Stimulated activated CD4-positive, alpha-beta T cell treated with anti-CD3 and anti-CD28 coated beads, TNF-alpha, amount 100 ng/mL, for 4 hours (primary cell): ENCODE measurements around the gene CRHR2.
"Not testable (repeated sequence)": the region's sequence is repeated elsewhere in the genome, so short reads cannot be mapped to it uniquely, and the experiment has no call there.

Experiments used
- DNase-seq, 3 experiments: peaks; one replicate each; pipeline ENCODE4 v3.0.0-alpha.2; 2020; ENCODE audit warnings: low read depth in 3 of 3

The CRHR2 gene

GRCh38 chr7:30682212-30683083 lies at the start of gene CRHR2:
Gene CRHR2, minus strand, starts transcription at chr7:30682456. Its CDS starts 176 bp downstream, at chr7:30682280.
- DNase-seq, result peak in 1 of 3 experiments; percentile 15

GRCh38 chr7:30731581-30731980 lies 49.3 kb upstream of the CRHR2 start:
- DNase-seq, result no peak

- no peak for DNase-seq
Observed at GRCh38 chr7:30730996-30731395, 48.7 kb upstream of the CRHR2 start.

DNA sequence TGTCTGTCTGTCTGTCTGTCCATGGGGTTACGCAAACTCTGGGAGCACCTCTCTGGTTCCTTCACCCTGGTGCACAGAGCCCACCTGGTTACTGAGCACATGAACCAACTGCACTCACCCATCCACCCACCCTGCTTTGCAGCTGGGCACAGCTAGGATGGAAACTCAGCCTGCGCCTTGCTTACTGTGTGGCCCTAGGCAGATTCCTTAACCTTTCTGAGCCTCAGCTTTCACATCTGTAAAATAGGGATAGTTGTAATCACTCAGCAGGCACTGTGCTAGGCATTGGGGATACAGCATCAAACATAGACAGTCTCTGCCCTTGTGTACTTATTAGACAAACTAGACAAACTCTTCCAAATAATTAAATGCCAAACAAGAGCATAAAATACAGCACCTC lies 47.8 kb upstream of the CRHR2 start:
- no peak for DNase-seq

DNA sequence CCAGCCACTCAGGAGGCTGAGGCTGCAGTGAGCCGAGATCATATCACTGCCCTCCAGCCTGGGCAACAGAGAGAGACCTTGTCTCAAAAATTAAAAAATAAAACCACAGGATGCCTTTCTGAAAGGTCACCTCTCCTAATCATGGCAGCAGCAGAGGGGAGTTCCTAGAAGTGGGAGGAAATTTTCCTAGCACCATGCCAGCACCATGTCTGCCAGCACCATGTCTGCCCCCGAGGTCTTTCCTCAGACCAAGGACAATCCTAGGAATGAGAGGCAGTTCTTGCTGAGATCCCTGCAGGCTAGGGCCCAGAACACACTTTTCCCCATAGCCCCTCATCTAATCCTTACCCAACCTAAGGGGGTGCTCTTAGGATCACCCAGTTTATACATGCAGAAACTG lies 47.4 kb upstream of the CRHR2 start:
- DNase-seq, result no peak

DNA sequence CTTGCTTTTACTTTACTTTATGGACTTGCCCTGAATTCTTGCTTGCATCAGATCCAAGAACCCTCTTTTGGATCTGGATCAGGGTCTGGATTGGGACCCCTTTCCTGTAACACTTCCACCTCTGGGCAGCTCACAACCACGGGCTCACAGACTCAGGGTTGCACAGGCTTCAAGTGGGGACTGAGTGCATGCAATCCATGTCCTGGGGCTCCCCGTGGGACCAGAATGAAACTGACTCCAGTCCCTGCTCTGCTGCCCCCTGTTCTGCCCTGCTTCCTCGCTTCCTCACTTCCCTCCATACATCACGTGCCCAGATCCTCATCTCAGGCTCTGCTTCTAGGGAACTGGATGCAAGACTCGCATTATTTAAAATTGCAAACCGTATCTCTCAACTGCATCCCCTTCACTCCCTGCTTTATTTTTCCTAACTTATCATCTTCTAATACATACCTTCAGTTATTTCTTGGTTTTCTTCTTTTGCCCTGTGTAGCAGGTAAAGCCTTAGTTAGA lies 46.4 kb upstream of the CRHR2 start:
- DNase-seq, result no peak

DNA sequence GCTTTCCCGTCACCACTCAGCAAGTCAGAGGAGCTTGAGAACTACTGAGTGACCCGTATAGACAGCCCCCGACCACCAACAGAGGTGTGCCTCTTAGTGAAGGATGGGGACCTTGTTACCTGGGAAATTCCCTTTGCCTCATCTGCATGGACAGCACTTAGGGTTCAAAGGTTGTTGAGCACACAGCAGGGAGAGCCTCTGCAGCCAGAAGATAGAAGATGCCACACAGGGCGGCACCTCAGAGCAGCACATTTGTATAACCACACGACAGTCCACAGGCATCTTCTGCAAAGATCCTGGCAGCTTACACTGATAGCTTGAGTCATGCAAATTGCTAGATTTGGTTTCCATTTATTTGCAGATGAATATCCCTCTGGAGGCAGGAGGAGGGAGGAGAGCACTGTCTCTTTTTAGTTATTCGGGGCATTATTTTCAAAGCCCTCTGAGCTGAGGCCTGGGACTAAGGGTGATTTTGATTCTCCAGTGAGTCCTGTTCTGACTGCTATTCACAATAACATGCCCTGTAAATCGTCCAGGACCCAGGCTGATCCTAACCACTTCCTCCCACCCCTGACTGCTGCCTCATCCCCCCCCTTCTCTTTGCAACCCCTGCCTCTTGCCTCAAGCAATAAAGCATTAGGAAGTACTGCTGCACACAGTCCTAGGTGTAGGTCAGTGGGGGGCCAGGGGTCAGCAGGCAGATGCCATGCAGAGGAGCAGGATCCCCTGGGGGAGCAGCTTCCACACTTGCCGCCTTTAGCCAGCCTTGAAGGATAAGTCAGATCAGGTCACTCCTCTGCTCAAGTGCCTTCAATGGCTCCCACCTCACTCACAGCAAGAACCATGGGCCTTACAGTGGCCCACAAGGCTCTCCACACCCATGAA lies 45.0 kb upstream of the CRHR2 start:
- peak in 1 of 3 experiments; percentile 13 for DNase-seq

GRCh38 chr7:30726296-30727006 lies 44.2 kb upstream of the CRHR2 start:
- DNase-seq, result no peak

GRCh38 chr7:30723776-30724175 lies 41.5 kb upstream of the CRHR2 start:
- DNase-seq, result no peak

DNA sequence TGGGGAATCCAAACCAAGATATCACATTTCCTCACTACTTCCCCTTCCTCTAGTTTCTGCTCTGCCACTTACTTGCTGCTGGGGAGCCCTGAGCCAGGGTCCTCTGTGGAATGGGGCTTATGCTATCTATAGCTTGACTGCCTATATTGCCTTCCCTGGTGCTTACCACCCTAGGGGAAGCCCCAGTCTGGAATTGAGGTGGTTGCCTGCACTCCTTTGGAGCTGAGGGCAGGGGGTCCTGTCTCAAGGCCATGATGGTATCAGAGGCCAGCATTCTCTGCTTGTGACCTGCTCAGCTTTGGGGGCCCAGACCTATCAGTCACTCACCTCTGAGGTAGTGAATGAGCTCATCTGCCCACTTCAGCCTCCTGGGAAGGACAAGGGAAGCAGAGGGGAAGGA lies 40.4 kb upstream of the CRHR2 start:
- DNase-seq, result no peak

GRCh38 chr7:30722187-30722586 lies 39.9 kb upstream of the CRHR2 start:
- no peak for DNase-seq

GRCh38 chr7:30721211-30721610 lies 39.0 kb upstream of the CRHR2 start:
- no peak for DNase-seq

GRCh38 chr7:30719434-30719833 lies 37.2 kb upstream of the CRHR2 start:
- DNase-seq, result not testable (repeated sequence)

- no peak for DNase-seq
Observed at GRCh38 chr7:30717181-30717580, 34.9 kb upstream of the CRHR2 start.

DNA sequence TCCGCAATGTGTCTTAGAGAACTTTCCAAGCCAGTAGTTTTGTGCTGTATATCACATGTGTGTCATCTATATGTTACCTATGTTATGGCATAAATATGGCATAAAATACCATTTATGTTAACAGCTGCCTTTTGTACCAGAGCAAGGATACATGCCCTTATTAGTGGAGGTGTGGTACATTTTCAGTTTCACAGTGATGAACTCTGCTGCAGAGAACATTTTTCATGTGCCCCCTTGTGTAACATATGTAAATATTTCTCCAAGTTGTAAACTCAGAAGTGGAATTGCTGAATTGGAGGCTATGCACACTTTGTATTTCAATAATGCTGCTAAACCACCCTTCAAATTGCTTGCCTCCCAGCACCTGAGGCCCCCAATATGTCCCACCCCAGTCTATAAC lies 31.9 kb upstream of the CRHR2 start:
- DNase-seq, result no peak

GRCh38 chr7:30713392-30713791 lies 31.1 kb upstream of the CRHR2 start:
- no peak for DNase-seq

GRCh38 chr7:30710669-30711068 lies 28.4 kb upstream of the CRHR2 start:
- no peak for DNase-seq

- no peak for DNase-seq
Observed at GRCh38 chr7:30709549-30709948, 27.3 kb upstream of the CRHR2 start.

DNA sequence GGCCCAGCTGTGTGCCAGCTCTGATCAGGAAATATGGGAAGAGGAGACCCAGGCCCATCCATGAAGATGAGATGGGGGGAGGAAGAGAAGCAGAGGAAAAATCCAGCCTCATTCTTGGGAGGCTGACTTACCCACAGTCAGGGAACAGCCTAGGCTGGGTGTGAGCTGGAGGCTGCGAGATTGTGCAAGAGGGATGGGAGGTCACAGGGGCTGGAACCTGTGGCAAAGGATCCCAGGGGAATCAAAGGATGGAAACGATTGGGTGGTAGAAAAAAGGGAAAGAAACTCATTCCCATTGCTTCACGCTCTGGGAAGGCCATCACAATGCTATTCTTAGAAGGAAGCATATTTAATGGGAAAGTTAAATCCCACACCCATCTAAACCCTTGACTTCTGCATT lies 26.7 kb upstream of the CRHR2 start:
- DNase-seq, result no peak

GRCh38 chr7:30708412-30708811 lies 26.2 kb upstream of the CRHR2 start:
- no peak for DNase-seq

DNA sequence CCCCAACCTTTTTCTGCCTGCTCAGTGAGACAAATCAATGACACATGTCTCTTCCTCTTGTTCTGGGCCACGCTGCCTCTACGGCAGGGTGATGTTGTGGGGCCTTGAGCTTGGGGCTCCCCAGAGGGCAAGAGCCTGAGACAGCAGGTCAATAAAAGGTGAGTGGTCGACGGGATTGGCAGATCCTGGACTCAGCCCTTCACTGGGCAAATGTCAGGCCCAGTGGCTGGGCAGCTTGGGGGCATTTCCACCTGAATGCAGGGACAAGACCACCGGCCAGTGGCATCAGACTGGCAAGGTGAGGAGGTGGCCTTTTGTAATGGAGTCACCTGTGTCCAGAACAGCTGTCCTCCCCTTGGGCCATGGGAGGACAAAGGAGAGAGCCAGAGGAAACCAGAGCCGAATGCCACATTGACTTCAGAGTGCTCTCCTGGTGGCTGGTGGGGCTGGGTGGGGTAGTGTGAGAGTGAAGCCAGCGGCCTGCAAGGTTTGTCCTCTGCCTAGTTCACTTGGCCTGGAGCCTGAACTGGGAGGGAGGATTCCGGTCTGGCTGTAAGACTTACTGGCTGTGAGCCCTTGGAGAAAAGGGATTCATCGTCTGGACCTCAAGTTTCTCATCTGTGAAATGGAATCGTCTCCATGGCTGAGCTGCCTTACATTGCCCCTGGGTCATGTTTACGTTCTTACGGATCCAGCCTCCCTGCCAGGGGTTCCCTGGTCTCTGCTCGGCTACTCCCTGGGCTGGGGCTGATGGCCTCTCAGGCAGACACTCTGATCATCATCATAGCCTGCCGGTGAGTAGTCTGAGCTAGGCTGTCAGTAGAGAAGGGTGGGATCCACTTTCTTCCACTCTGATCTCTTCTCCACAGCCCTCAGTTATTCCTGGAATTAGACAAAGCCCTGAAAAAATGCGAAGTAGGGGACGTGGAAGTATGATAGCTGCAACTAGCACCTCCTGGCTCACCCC lies 25.4 kb upstream of the CRHR2 start:
- no peak for DNase-seq
